ENCODE measurements around the gene NCKIPSD.

GRCh38 chr3:48688032-48688736 is 2.5 kb upstream of the NCKIPSD start:
- TF ChIP-seq CTCF (IDR thresholded peaks at IDR 0.05): no peak
- TF ChIP-seq POLR2A (IDR thresholded peaks at IDR 0.05): no peak

Data from thyroid gland (tissue), 4 donors.